K562 (cell line): Measurements from ENCODE around the gene RPS8. TPM values are rescaled to one million over a fixed set of nuclear protein-coding genes. Genes with fewer than 3 reads are reported as not detected.

Experiments used
- ARID2 ChIP-seq: fragments of 450-650 bp; IDR thresholded peaks from 2 replicates; pipeline ENCODE4 v1.6.1; 2017; ENCODE audit warnings: antibody characterized with exemption, mild to moderate bottlenecking
- BACH1 ChIP-seq: fragments of 200-800 bp; sonication (Bioruptor generic); IDR thresholded peaks from 2 replicates; pipeline ENCODE4 v1.6.1; 2016; ENCODE audit warnings: missing genetic modification characterization, missing compliant biosample characterization
- HMG20A ChIP-seq: fragments of 450-650 bp; formaldehyde crosslinking; conservative IDR thresholded peaks from 2 replicates; pipeline ENCODE4 v1.4.0; 2020; ENCODE audit warnings: mild to moderate bottlenecking, mixed read lengths
- ZBTB1 ChIP-seq: sonication (generic); formaldehyde crosslinking; IDR thresholded peaks from 2 replicates; pipeline ENCODE4 v1.8.1; 2023; ENCODE audit warnings: missing genetic modification reagents, low read depth, mild to moderate bottlenecking, borderline replicate concordance
- ZNF57 ChIP-seq: fragments of 450-650 bp; formaldehyde crosslinking; IDR thresholded peaks from 2 replicates; pipeline ENCODE4 v1.4.0; 2020; ENCODE audit warnings: mild to moderate bottlenecking, moderate library complexity
- polyA plus RNA-seq, 8 experiments: library from polyadenylated mRNA; depleted of rRNA in 4 of 8; stranded (reverse) in 5 of 8; unstranded in 3 of 8; fragments of >200 nt; fragmentation: Nextera tagmentation in 2 of 8; fragmentation: Illumina TruSeq in 1 of 8; extraction: Ambion mirVana in 2 of 8; extraction: Trizol in 1 of 8; gene quantifications; 2 replicates each; pipeline versions ENCODE4 v1.2.1 to v1.2.3, GENCODE V29; 2011 to 2014; ENCODE audit warnings: inconsistent platforms in 1 of 8, missing spikeins in 1 of 8
- total RNA-seq, 7 experiments: library from RNA; depleted of rRNA in 6 of 7; stranded (reverse); fragments of >200 nt in 6 of 7; fragmentation: Illumina TruSeq in 2 of 7; extraction: Trizol in 2 of 7; gene quantifications; 2 replicates each; pipeline versions ENCODE4 v1.2.1 to v1.2.3, GENCODE V29; 2011 to 2021; ENCODE audit warnings: low replicate concordance in 1 of 7
- TF ChIP-seq, protein P1 (sequence below): fragments of 450-650 bp; IDR thresholded peaks from 2 replicates; pipeline ENCODE4 v1.6.1; 2016; ENCODE audit warnings: low read depth
- TF ChIP-seq, protein P2 (sequence below): fragments of 450-650 bp; IDR thresholded peaks from 2 replicates; pipeline ENCODE4 v1.6.1; 2018; ENCODE audit warnings: mild to moderate bottlenecking, low read depth; ENCODE audit not compliant: partially characterized antibody
- TF ChIP-seq, protein P3 (sequence below): sonication (generic); formaldehyde crosslinking; IDR thresholded peaks from 2 replicates; pipeline ENCODE4 v1.5.0; 2020; ENCODE audit warnings: missing genetic modification reagents
- TF ChIP-seq, protein P4 (sequence below): fragments of 250-450 bp; sonication (Bioruptor Pico); IDR thresholded peaks from 2 replicates; pipeline ENCODE4 v1.5.1; 2021; ENCODE audit warnings: mild to moderate bottlenecking

Gene RPS8
- total and polyA plus RNA-seq, 9 of the 15 experiments (the other 6 are each of a cell fraction or from before 2014, with no cell fraction given), result 2,431 to 4,168 (median 3,109) TPM

DNA sequence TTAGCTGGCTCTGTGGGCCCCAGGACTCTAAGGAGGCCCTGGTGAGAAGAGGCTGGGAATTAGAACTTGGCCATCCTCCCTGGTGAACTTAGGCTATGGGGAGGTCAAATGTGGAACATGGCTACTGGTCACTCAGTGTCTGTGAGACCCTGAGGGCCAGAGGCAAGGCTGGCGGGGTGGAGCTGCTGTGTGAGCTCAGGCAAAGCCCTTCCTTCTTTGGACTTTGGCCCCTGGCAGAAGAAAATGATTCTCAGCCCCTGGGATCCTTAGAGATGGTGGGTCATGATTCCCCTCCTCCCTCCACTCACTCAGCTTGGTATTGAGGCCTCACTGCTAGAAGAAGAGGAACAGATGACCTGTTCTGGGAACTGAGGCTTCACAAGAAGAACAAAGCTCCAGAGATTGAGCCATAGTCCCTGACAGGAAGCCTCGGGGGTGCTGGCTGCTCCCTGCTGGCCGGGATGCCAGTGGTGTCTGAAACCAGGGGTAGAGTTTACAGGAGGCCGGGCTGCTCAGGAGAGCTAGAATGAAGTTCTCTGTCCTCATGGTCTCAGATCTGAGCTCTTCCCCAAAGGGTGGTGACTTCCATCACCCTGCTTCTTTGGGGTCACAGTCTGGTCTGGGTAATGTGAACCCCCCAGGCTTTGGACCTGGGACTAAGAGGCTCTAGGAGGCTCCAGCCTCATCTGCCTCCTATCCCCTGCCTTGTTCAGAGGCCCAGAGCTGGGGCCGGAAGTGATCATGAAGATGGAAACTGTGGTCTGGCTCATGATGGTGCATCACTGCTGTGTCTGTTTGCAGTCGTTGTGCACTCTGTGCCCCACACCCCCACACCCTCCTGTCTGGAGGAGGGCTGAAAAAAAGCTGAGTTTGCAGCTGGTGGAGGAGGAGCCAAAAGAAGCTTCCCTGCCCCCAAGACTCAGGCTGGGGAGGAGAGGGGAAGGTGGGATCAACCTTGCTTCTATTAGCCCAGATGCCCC, 33.9 kb downstream of the RPS8 start (continued):
- TF ChIP-seq, protein P1, sequence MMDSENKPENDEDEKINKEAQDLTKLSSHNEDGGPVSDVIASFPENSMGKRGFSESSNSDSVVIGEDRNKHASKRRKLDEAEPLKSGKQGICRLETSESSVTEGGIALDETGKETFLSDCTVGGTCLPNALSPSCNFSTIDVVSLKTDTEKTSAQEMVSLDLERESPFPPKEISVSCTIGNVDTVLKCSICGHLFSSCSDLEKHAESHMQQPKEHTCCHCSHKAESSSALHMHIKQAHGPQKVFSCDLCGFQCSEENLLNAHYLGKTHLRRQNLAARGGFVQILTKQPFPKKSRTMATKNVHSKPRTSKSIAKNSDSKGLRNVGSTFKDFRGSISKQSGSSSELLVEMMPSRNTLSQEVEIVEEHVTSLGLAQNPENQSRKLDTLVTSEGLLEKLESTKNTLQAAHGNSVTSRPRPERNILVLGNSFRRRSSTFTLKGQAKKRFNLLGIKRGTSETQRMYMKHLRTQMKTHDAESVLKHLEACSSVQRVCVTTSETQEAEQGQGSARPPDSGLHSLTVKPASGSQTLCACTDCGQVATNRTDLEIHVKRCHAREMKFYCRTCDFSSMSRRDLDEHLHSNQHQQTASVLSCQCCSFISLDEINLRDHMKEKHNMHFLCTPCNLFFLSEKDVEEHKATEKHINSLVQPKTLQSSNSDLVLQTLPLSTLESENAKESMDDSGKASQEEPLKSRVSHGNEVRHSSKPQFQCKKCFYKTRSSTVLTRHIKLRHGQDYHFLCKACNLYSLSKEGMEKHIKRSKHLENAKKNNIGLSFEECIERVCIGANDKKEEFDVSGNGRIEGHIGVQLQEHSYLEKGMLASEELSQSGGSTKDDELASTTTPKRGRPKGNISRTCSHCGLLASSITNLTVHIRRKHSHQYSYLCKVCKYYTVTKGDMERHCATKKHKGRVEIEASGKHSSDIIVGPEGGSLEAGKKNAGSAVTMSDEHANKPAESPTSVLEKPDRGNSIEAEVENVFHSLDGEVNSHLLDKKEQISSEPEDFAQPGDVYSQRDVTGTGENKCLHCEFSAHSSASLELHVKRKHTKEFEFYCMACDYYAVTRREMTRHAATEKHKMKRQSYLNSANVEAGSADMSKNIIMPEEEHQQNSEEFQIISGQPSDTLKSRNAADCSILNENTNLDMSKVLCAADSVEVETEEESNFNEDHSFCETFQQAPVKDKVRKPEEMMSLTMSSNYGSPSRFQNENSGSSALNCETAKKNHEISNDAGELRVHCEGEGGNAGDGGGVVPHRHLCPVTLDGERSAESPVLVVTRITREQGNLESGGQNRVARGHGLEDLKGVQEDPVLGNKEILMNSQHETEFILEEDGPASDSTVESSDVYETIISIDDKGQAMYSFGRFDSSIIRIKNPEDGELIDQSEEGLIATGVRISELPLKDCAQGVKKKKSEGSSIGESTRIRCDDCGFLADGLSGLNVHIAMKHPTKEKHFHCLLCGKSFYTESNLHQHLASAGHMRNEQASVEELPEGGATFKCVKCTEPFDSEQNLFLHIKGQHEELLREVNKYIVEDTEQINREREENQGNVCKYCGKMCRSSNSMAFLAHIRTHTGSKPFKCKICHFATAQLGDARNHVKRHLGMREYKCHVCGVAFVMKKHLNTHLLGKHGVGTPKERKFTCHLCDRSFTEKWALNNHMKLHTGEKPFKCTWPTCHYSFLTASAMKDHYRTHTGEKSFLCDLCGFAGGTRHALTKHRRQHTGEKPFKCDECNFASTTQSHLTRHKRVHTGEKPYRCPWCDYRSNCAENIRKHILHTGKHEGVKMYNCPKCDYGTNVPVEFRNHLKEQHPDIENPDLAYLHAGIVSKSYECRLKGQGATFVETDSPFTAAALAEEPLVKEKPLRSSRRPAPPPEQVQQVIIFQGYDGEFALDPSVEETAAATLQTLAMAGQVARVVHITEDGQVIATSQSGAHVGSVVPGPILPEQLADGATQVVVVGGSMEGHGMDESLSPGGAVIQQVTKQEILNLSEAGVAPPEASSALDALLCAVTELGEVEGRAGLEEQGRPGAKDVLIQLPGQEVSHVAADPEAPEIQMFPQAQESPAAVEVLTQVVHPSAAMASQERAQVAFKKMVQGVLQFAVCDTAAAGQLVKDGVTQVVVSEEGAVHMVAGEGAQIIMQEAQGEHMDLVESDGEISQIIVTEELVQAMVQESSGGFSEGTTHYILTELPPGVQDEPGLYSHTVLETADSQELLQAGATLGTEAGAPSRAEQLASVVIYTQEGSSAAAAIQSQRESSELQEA, result no peak
- TF ChIP-seq, protein P2, sequence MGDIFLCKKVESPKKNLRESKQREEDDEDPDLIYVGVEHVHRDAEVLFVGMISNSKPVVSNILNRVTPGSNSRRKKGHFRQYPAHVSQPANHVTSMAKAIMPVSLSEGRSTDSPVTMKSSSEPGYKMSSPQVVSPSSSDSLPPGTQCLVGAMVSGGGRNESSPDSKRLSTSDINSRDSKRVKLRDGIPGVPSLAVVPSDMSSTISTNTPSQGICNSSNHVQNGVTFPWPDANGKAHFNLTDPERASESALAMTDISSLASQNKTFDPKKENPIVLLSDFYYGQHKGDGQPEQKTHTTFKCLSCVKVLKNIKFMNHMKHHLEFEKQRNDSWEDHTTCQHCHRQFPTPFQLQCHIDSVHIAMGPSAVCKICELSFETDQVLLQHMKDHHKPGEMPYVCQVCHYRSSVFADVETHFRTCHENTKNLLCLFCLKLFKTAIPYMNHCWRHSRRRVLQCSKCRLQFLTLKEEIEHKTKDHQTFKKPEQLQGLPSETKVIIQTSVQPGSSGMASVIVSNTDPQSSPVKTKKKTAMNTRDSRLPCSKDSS, result no peak
- TF ChIP-seq ZBTB1 (CRISPR knock-in tag) (no peak), ZNF57 (CRISPR knock-in tag) (no peak), ARID2 (no peak), HMG20A (CRISPR knock-in tag) (no peak), BACH1 (tag) (no peak)
- TF ChIP-seq, protein P3, sequence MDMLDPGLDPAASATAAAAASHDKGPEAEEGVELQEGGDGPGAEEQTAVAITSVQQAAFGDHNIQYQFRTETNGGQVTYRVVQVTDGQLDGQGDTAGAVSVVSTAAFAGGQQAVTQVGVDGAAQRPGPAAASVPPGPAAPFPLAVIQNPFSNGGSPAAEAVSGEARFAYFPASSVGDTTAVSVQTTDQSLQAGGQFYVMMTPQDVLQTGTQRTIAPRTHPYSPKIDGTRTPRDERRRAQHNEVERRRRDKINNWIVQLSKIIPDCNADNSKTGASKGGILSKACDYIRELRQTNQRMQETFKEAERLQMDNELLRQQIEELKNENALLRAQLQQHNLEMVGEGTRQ (CRISPR knock-in tag), result no peak
- TF ChIP-seq, protein P4, sequence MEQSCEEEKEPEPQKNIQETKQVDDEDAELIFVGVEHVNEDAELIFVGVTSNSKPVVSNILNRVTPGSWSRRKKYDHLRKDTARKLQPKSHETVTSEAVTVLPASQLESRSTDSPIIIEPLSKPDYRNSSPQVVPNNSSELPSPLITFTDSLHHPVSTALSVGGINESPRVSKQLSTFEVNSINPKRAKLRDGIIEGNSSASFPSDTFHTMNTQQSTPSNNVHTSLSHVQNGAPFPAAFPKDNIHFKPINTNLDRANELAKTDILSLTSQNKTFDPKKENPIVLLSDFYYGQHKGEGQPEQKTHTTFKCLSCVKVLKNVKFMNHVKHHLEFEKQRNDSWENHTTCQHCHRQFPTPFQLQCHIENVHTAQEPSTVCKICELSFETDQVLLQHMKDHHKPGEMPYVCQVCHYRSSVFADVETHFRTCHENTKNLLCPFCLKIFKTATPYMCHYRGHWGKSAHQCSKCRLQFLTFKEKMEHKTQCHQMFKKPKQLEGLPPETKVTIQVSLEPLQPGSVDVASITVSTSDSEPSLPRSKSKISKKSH (CRISPR knock-in tag), result no peak
